Heart left ventricle (tissue), 16 donors: ENCODE results near the gene TEX2. TPM values are rescaled to one million over a fixed set of nuclear protein-coding genes. Genes with fewer than 3 reads are reported as not detected.

Source experiments
- ATAC-seq, 4 donors: fragments of 200-7000 bp; cut with Tn5 transposase; one replicate each; pipeline ENCODE4 v1.9.1; 2020 to 2022; ENCODE audit warnings: moderate library complexity in 4 of 4, mild to moderate bottlenecking in 3 of 4, moderate number of reproducible peaks in 1 of 4
- DNase-seq, 5 donors: peaks; one replicate each; pipeline ENCODE4 v3.0.0-alpha.2; 2020
- H3K27ac ChIP-seq, 12 donors: fragments of 200-600 bp; sonication (generic) in 4 of 12; one replicate each; pipeline versions ENCODE4 v1.5.0 to v1.8.0; 2016 to 2022; ENCODE audit warnings: mild to moderate bottlenecking in 2 of 12
- H3K27me3 ChIP-seq, 9 donors: fragments of 200-600 bp; sonication (generic) in 2 of 9; one replicate each; pipeline versions ENCODE4 v1.5.1 to v1.8.0; 2016 to 2022; ENCODE audit warnings: mild to moderate bottlenecking in 3 of 9
- H3K36me3 ChIP-seq, 9 donors: fragments of 200-600 bp; sonication (generic) in 2 of 9; one replicate each; pipeline versions ENCODE4 v1.5.0 to v1.8.0; 2018 to 2022; ENCODE audit warnings: mild to moderate bottlenecking in 2 of 9
- H3K4me1 ChIP-seq, 12 donors: fragments of 200-600 bp; sonication (generic) in 4 of 12; one replicate each; pipeline versions ENCODE4 v1.5.0 to v1.8.0; 2016 to 2022; ENCODE audit warnings: mild to moderate bottlenecking in 3 of 12
- H3K4me3 ChIP-seq, 12 donors: fragments of 200-600 bp; sonication (generic) in 4 of 12; one replicate each; pipeline versions ENCODE4 v1.5.0 to v1.8.0; 2017 to 2022; ENCODE audit warnings: mild to moderate bottlenecking in 9 of 12, moderate library complexity in 4 of 12
- H3K9me3 ChIP-seq, 12 donors: fragments of 200-600 bp; sonication (generic) in 4 of 12; one replicate each; pipeline versions ENCODE4 v1.5.0 to v1.8.0; 2016 to 2022; ENCODE audit warnings: mild to moderate bottlenecking in 1 of 12
- CTCF ChIP-seq, 12 donors: fragments of 200-600 bp; sonication (generic) in 4 of 12; IDR thresholded peaks; one replicate each; pipeline versions ENCODE4 v1.5.0 to v1.8.0; 2018 to 2022; ENCODE audit warnings: antibody characterized with exemption in 12 of 12, mild to moderate bottlenecking in 5 of 12
- POLR2A ChIP-seq, 2 donors: fragments of 450-650 bp; IDR thresholded peaks; one replicate each; pipeline ENCODE4 v1.6.1; 2017; ENCODE audit warnings: antibody characterized with exemption in 2 of 2, mild to moderate bottlenecking in 2 of 2, moderate library complexity in 2 of 2
- WGBS, 4 donors: extraction: QIAGEN DNeasy Blood & Tissue Kit in 2 of 4; methylation state at CpG; one replicate each; pipeline versions ENCODE4 v1.1.5 to v1.1.7; 2013 to 2018; 5-methylcytosine and 5-hydroxymethylcytosine counted together
- intact Hi-C, 10 donors: fragments of 100-400 bp; cut with DNase I; formaldehyde crosslinking; loops; one replicate each; pipeline versions ENCODE4 v1.11.1 to v1.14.2; 2022
- polyA plus RNA-seq, 2 donors: library from polyadenylated mRNA; stranded (reverse); fragments of 200-250 nt; gene quantifications; one replicate each; pipeline ENCODE4 v1.2.3, GENCODE V29; 2013
- total RNA-seq, 9 donors: library from RNA; depleted of rRNA in 2 of 9; stranded (reverse); fragments of >200 nt in 2 of 9; fragmentation: NEBNext Ultra II Directional in 3 of 9; extraction: Animal tissue kit (Norgen Biotek cat#: 25700) in 3 of 9; gene quantifications; one replicate each; pipeline versions ENCODE4 v1.1.0 to v1.2.4, GENCODE V29; 2016 to 2023
- donor health status: ischemic (EF 13 %, LVEDD 7.1; RV severe dilation, severe dysfunction).
- donor health status: healthy with polysubstance abuse.
- donor health status: DM: no; HTN: yes; CAD: no.
- donor health status: DM: no; HTN: no; CAD: no.
- donor health status: ischemic (EF 25% LVEDD 6.9; RV normal size, moderate dysfunction).
- donor health status: ischemic (EF 25% LVEDD 5.7; RV mildly dilated, moderate dysfunction).
- donor health status: healthy.
- donor health status: DM: yes; HTN: yes; CAD: no.
- donor health status: ischemic (EF 35%, LVEDD 5.7; RV mildly dilated, moderate dysfunction).
- donor health status: nonischemic (EF 11% LVEDD 7.7; RV severe dilation, severe dysfunction).
- donor health status: DM: yes; HTN: yes; CAD: no.
- donor health status: PGD.
- donor health status: ischemic (EF 29% LVEDD 5.4; RV normal size, mild dysfunction).
- donor health status: nonischemic (EF 23%, LVEDD 6.1; RV moderate dilation, normal function).

TEX2 gene
- total and polyA plus RNA-seq, 11 donors = 16.8 to 55.8 (median 50.5) TPM

GRCh38 chr17:64217249-64217691, 45.8 kb downstream of the TEX2 start:
- Histone ChIP-seq H3K4me1 (peaks cover 10 to 65% (median 41%) of the 10 kb centered on the region in 12 donors), H3K27ac (peak overlapping the region in 11 of 12 donors; percentile 54 to 85 (median 75)), H3K36me3 (peaks cover 0 to 18% (median 15%) of the 10 kb centered on the region in 9 donors), H3K27me3 (no peaks in the 10 kb centered on the region), H3K4me3 (no peak overlapping the region), H3K9me3 (peaks cover 0 to 9% (median 0%) of the 10 kb centered on the region in 12 donors)
- no peak for TF ChIP-seq CTCF (IDR thresholded peaks at IDR 0.05)
- TF ChIP-seq POLR2A (IDR thresholded peaks at IDR 0.05) = no peak
- DNase-seq (no peak), ATAC-seq (peak; percentile 20 to 47 (median 32))
- WGBS, 4 donors = 46 to 74% (median 65%) methylated on average over 6 of the region's 6 CpGs
- intact Hi-C loops = loop anchor here in 2 of 10 donors (5.0 to 10.0 kb wide), 3 partner anchors 45 to 70 kb away; partner anchors contain the start of gene TEX2 (in 1 of the 2)

GRCh38 chr17:64216338-64217248, 46.5 kb downstream of the TEX2 start:
- Histone ChIP-seq H3K9me3 (peaks cover 0 to 9% (median 0%) of the 10 kb centered on the region in 12 donors), H3K27me3 (no peaks in the 10 kb centered on the region), H3K4me1 (peaks cover 10 to 62% (median 41%) of the 10 kb centered on the region in 12 donors), H3K4me3 (no peak overlapping the region), H3K36me3 (peaks cover 0 to 25% (median 18%) of the 10 kb centered on the region in 9 donors), H3K27ac (peak overlapping the region; percentile 47 to 85 (median 74))
- peak; percentile 62 to 78 (median 73) for ATAC-seq
- TF ChIP-seq CTCF (IDR thresholded peaks at IDR 0.05) (peak in 4 of 12 donors; percentile 9 to 32 (median 24)), POLR2A (IDR thresholded peaks at IDR 0.05) (no peak)
- DNase-seq = peak; percentile 37 to 64 (median 58)
- 30 to 44% (median 39%) methylated on average over 10 to 11 of the region's 11 CpGs for WGBS, 4 donors
- intact Hi-C loops = loop anchor here in 2 of 10 donors (5.0 to 10.0 kb wide), 3 partner anchors 46 to 69 kb away; partner anchors contain the start of gene TEX2 (in 1 of the 2)

- TF ChIP-seq CTCF (IDR thresholded peaks at IDR 0.05) (no peak), POLR2A (IDR thresholded peaks at IDR 0.05) (no peak)
- Histone ChIP-seq H3K9me3 (peaks cover 0 to 9% (median 0%) of the 10 kb centered on the region in 12 donors), H3K36me3 (peaks cover 0 to 30% (median 18%) of the 10 kb centered on the region in 9 donors), H3K27ac (peak overlapping the region; percentile 47 to 85 (median 74)), H3K27me3 (no peaks in the 10 kb centered on the region), H3K4me1 (peaks cover 10 to 60% (median 41%) of the 10 kb centered on the region in 12 donors), H3K4me3 (no peak overlapping the region)
- ATAC-seq (peak in 1 of 4 donors; percentile 14), DNase-seq (no peak)
- 30 to 48% (median 38%) methylated on average over 2 of the region's 2 CpGs for WGBS, 4 donors
- intact Hi-C loops = loop anchor here in 2 of 10 donors (5.0 to 10.0 kb wide), 3 partner anchors 46 to 69 kb away; partner anchors contain the start of gene TEX2 (in 1 of the 2)
Observed at GRCh38 chr17:64216000-64216337, 47.1 kb downstream of the TEX2 start.

- peaks cover 0 to 30% (median 18%) of the 10 kb centered on the region in 9 donors for H3K36me3 ChIP-seq
- TF ChIP-seq POLR2A (IDR thresholded peaks at IDR 0.05) (no peak), CTCF (IDR thresholded peaks at IDR 0.05) (no peak)
- no peak for ATAC-seq
- peak overlapping the region in 8 of 12 donors; percentile 10 to 78 (median 72) for H3K27ac ChIP-seq
- intact Hi-C loops = loop anchor here in 2 of 10 donors (5.0 to 10.0 kb wide), 3 partner anchors 47 to 68 kb away; partner anchors contain the start of gene TEX2 (in 1 of the 2)
- no peak overlapping the region for H3K4me3 ChIP-seq
- 88 to 93% (median 89%) methylated on average over 4 of the region's 4 CpGs for WGBS, 4 donors
- H3K27me3 ChIP-seq = no peaks in the 10 kb centered on the region
- DNase-seq = no peak
- H3K4me1 ChIP-seq = peaks cover 10 to 62% (median 41%) of the 10 kb centered on the region in 12 donors
- peaks cover 0 to under 1% (median 0%) of the 10 kb centered on the region in 12 donors for H3K9me3 ChIP-seq
Observed at GRCh38 chr17:64214950-64215349, 48.1 kb downstream of the TEX2 start.
